ENCODE data around the gene RAB11FIP5.

Gene RAB11FIP5

DNA sequence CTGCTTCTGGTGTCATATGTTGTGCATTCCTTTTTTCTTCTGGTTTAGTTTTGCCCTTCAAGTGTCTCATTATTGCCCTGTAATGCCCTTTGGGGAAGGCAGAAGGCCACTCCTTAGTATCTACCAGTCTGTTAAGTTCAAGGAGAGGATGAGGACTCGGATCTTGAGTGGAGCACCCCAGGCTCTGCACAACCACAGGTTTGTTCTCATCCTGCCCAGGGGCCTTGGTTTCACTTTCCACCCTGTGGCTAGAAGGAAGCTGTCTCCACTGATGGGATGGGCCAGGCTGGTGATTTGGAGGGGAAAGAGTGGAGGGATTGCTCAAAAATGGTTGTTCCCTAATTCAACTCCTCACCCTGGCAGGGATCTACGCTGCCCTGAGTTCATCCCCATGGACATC lies 30.2 kb upstream of the RAB11FIP5 start:
- H3K36me3 ChIP-seq (ENCODE audit: low read length), result no peaks in the 10 kb centered on the region
- no peak overlapping the region for H2AFZ ChIP-seq (ENCODE audit: low read depth, low read length, severe bottlenecking)
- H3K4me3 ChIP-seq (ENCODE audit: insufficient read depth, low read length, poor library complexity, severe bottlenecking), result no peak overlapping the region
- no peaks in the 10 kb centered on the region for H3F3A ChIP-seq (ENCODE audit: insufficient read depth)
- no peak overlapping the region for H3K9ac ChIP-seq (ENCODE audit: low read length)
- H3K9me2 ChIP-seq (replicated peaks; ENCODE audit: insufficient read depth, low read length), result no peaks in the 10 kb centered on the region
- H3K27me3 ChIP-seq (ENCODE audit: low read length), result no peaks in the 10 kb centered on the region
- no peak overlapping the region for H3K27ac ChIP-seq (ENCODE audit: low read depth, low read length)
- no peaks in the 10 kb centered on the region for H3K79me2 ChIP-seq (ENCODE audit: insufficient read depth, low read length)
- TF ChIP-seq, protein P1, sequence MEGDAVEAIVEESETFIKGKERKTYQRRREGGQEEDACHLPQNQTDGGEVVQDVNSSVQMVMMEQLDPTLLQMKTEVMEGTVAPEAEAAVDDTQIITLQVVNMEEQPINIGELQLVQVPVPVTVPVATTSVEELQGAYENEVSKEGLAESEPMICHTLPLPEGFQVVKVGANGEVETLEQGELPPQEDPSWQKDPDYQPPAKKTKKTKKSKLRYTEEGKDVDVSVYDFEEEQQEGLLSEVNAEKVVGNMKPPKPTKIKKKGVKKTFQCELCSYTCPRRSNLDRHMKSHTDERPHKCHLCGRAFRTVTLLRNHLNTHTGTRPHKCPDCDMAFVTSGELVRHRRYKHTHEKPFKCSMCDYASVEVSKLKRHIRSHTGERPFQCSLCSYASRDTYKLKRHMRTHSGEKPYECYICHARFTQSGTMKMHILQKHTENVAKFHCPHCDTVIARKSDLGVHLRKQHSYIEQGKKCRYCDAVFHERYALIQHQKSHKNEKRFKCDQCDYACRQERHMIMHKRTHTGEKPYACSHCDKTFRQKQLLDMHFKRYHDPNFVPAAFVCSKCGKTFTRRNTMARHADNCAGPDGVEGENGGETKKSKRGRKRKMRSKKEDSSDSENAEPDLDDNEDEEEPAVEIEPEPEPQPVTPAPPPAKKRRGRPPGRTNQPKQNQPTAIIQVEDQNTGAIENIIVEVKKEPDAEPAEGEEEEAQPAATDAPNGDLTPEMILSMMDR (IDR thresholded peaks at IDR 0.05; ENCODE audit: insufficient read depth, low read length, poor library complexity, severe bottlenecking), result no peak
- TF ChIP-seq EZH2phosphoT487 (conservative IDR thresholded peaks at IDR 0.05; ENCODE audit: low read length), result no peak
- no peak overlapping the region for H3K4me2 ChIP-seq (ENCODE audit: low read depth, low read length, poor library complexity, severe bottlenecking)
- H4K20me1 ChIP-seq (ENCODE audit: low read depth, low read length), result no peaks in the 10 kb centered on the region
- no peaks in the 10 kb centered on the region for H3K9me3 ChIP-seq (ENCODE audit: insufficient read depth, low read length)

DNA sequence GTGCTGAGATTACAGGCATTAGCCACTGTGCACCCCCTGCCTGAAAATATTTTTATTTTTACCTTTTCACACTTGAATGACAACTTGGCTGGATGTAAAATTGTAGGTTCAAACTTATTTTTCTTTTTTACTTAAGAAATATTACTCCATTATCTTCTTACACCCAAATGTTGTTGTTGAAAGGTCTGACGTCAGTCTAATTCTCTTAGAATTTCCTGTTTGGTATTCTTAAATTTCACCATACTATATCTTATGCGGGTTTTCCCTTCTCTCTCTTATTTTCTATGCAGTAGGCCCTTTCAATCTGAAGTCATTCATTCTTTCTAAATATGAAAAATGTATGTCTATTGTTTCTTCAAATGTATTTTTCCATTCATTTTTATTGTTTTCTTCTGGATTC lies 29.1 kb upstream of the RAB11FIP5 start:
- no peaks in the 10 kb centered on the region for H3F3A ChIP-seq (ENCODE audit: insufficient read depth)
- H3K27me3 ChIP-seq (ENCODE audit: low read length), result no peaks in the 10 kb centered on the region
- no peak overlapping the region for H3K4me2 ChIP-seq (ENCODE audit: low read depth, low read length, poor library complexity, severe bottlenecking)
- no peak overlapping the region for H3K9ac ChIP-seq (ENCODE audit: low read length)
- no peaks in the 10 kb centered on the region for H3K36me3 ChIP-seq (ENCODE audit: low read length)
- no peaks in the 10 kb centered on the region for H3K79me2 ChIP-seq (ENCODE audit: insufficient read depth, low read length)
- no peak overlapping the region for H3K27ac ChIP-seq (ENCODE audit: low read depth, low read length)
- H3K9me2 ChIP-seq (replicated peaks; ENCODE audit: insufficient read depth, low read length), result no peaks in the 10 kb centered on the region
- no peak overlapping the region for H3K4me3 ChIP-seq (ENCODE audit: insufficient read depth, low read length, poor library complexity, severe bottlenecking)
- H3K9me3 ChIP-seq (ENCODE audit: insufficient read depth, low read length), result no peaks in the 10 kb centered on the region
- TF ChIP-seq, protein P1 (IDR thresholded peaks at IDR 0.05; ENCODE audit: insufficient read depth, low read length, poor library complexity, severe bottlenecking), result no peak
- TF ChIP-seq EZH2phosphoT487 (conservative IDR thresholded peaks at IDR 0.05; ENCODE audit: low read length), result no peak
- no peaks in the 10 kb centered on the region for H4K20me1 ChIP-seq (ENCODE audit: low read depth, low read length)
- H2AFZ ChIP-seq (ENCODE audit: low read depth, low read length, severe bottlenecking), result no peak overlapping the region

DNA sequence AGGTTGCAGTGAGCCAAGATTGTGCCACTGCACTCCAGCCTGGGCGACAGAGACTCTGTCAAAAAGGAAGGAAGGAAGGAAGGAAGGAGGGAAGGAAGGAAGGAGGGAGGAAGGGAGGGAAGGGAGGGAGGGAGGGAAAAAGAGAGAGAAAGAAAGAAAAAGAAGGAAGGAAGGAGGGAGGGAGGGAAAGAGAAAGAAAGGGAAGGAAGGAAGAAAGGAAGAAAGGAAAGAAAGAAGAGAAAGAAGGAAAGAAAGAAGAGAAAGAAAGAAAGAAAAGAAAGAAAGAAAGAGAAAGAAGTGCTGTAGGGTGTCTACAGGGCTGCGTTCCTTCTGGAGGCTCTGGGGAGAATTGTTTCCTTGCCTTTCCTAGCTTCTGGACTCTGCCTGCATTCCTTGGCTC lies 22.5 kb upstream of the RAB11FIP5 start:
- H3K27ac ChIP-seq (ENCODE audit: low read depth, low read length), result no peak overlapping the region
- H3K4me3 ChIP-seq (ENCODE audit: insufficient read depth, low read length, poor library complexity, severe bottlenecking), result no peak overlapping the region
- no peaks in the 10 kb centered on the region for H3K27me3 ChIP-seq (ENCODE audit: low read length)
- no peaks in the 10 kb centered on the region for H3K79me2 ChIP-seq (ENCODE audit: insufficient read depth, low read length)
- no peaks in the 10 kb centered on the region for H3F3A ChIP-seq (ENCODE audit: insufficient read depth)
- no peak overlapping the region for H2AFZ ChIP-seq (ENCODE audit: low read depth, low read length, severe bottlenecking)
- H3K9me2 ChIP-seq (replicated peaks; ENCODE audit: insufficient read depth, low read length), result no peaks in the 10 kb centered on the region
- no peaks in the 10 kb centered on the region for H4K20me1 ChIP-seq (ENCODE audit: low read depth, low read length)
- H3K4me2 ChIP-seq (ENCODE audit: low read depth, low read length, poor library complexity, severe bottlenecking), result no peak overlapping the region
- TF ChIP-seq EZH2phosphoT487 (conservative IDR thresholded peaks at IDR 0.05; ENCODE audit: low read length), result no peak
- TF ChIP-seq, protein P1 (IDR thresholded peaks at IDR 0.05; ENCODE audit: insufficient read depth, low read length, poor library complexity, severe bottlenecking), result no peak
- no peak overlapping the region for H3K9ac ChIP-seq (ENCODE audit: low read length)
- H3K9me3 ChIP-seq (ENCODE audit: insufficient read depth, low read length), result no peaks in the 10 kb centered on the region
- H3K36me3 ChIP-seq (ENCODE audit: low read length), result no peaks in the 10 kb centered on the region
